Natural killer cell (primary cell): Measurements from ENCODE around the gene SPDL1. TPM values are rescaled to one million over a fixed set of nuclear protein-coding genes. Genes with fewer than 3 reads are reported as not detected.

Experiments used
- ATAC-seq, 3 donors: fragments of 150-1000 bp in 2 of 3; fragments of 200-7000 bp in 1 of 3; cut with Tn5 transposase; 1 replicate in 1 of 3; 2 replicates in 2 of 3; pipeline ENCODE4 v1.10.0; 2021; ENCODE audit warnings: mild to moderate bottlenecking in 2 of 3, moderate library complexity in 2 of 3
- DNase-seq, 2 donors: peaks; one replicate each; pipeline versions ENCODE4 v3.0.0 to v3.0.0-alpha.2; 2013 to 2021; ENCODE audit warnings: mixed read lengths in 1 of 2
- H3K27ac ChIP-seq: one replicate; pipeline ENCODE4 v1.5.1; 2013; ENCODE audit warnings: mild to moderate bottlenecking, low read length
- H3K27me3 ChIP-seq: one replicate; pipeline ENCODE4 v1.6.1; 2013; ENCODE audit warnings: low read length; ENCODE audit not compliant: control insufficient read depth, insufficient read depth
- H3K36me3 ChIP-seq: one replicate; pipeline ENCODE4 v1.6.1; 2013; ENCODE audit warnings: low read length; ENCODE audit not compliant: control insufficient read depth, insufficient read depth
- H3K4me1 ChIP-seq: one replicate; pipeline ENCODE4 v1.6.1; 2013; ENCODE audit warnings: low read length; ENCODE audit not compliant: control insufficient read depth, insufficient read depth
- H3K4me3 ChIP-seq: one replicate; pipeline ENCODE4 v1.5.1; 2013; ENCODE audit warnings: low read length
- H3K9me3 ChIP-seq: one replicate; pipeline ENCODE4 v1.6.1; 2013; ENCODE audit warnings: low read length; ENCODE audit not compliant: control insufficient read depth, insufficient read depth
- H3K27ac Mint-ChIP-seq, 2 donors: one replicate each; pipeline ENCODE4 v1.8.0; 2022; ENCODE audit warnings: mild to moderate bottlenecking in 2 of 2, mixed read lengths in 2 of 2, moderate library complexity in 1 of 2
- H3K27me3 Mint-ChIP-seq, 2 donors: one replicate each; pipeline ENCODE4 v1.8.0; 2022; ENCODE audit warnings: low read depth in 2 of 2, mixed read lengths in 2 of 2
- H3K36me3 Mint-ChIP-seq: one replicate; pipeline ENCODE4 v1.8.0; 2022; ENCODE audit warnings: mixed read lengths
- H3K4me1 Mint-ChIP-seq, 2 donors: one replicate each; pipeline ENCODE4 v1.8.0; 2022; ENCODE audit warnings: mixed read lengths in 2 of 2
- H3K4me3 Mint-ChIP-seq: one replicate; pipeline ENCODE4 v1.8.0; 2022; ENCODE audit warnings: mild to moderate bottlenecking, moderate library complexity, mixed read lengths
- H3K9me3 Mint-ChIP-seq, 2 donors: one replicate each; pipeline ENCODE4 v1.8.0; 2022; ENCODE audit warnings: mixed read lengths in 2 of 2
- WGBS: methylation state at CpG from one replicate; pipeline ENCODE4 v1.1.7; 2013; ENCODE audit warnings: missing lambda C conversion rate; ENCODE audit not compliant: insufficient coverage; 5-methylcytosine and 5-hydroxymethylcytosine counted together
- intact Hi-C: fragments of 100-400 bp; cut with micrococcal nuclease; formaldehyde crosslinking; loops from one replicate; pipeline ENCODE4 v1.14.2; 2022
- total RNA-seq, 4 donors: library from RNA; stranded (reverse); fragments of 120-200 nt in 1 of 4; gene quantifications; one replicate each; pipeline versions ENCODE4 v1.2.3 to v1.2.4, GENCODE V29; 2013 to 2022
- TF ChIP-seq, protein P1 (sequence below): fragments of 200-600 bp; IDR thresholded peaks from one replicate; pipeline ENCODE4 v1.8.0; 2022; ENCODE audit warnings: antibody characterized with exemption

Gene SPDL1
- total RNA-seq, 3 donors from 2014 or later (not counting 1 experiment from before 2014, with no cell fraction given), result 6.5 to 19.1 (median 10.2) TPM

DNA sequence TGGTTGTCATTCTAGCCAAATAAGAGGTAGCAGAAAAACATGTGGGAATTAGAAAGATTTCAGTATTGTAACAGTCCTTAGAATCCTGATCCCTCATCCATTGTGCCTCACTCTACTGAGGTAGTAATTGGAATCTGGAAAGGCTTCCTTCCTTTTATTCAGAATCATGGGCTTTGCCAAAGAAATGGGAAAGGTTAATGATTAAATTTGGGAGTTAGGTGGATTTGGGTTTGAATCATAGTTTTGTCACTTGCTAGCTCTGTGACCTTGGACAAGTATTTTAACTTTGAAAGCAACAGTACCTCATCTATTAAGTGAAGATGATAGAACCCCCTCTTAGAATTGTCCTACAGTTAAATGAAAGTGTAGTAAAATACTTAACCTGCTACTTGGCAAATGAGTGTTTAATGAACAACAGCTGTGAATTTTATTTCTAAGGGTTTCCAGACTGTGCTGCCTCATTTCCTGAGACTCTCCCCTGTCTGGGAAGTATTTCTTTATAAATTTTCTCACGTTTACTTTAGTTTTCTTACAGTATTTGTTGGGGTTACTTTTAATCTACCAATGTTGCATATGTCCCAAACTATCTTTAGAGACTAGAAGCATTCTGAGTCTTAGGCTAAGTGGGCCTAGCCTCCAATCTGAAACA is 11.7 kb downstream of the SPDL1 start:
- H3K36me3 Mint-ChIP-seq, result peaks cover 29% of the 10 kb centered on the region
- H3K27ac ChIP-seq, result no peak overlapping the region
- no peaks in the 10 kb centered on the region for H3K27me3 Mint-ChIP-seq
- no peak for DNase-seq
- H3K4me3 ChIP-seq, result no peak overlapping the region
- no peaks in the 10 kb centered on the region for H3K9me3 ChIP-seq
- H3K4me1 Mint-ChIP-seq, result no peaks in the 10 kb centered on the region
- H3K27ac Mint-ChIP-seq, result no peak overlapping the region
- TF ChIP-seq, protein P1, sequence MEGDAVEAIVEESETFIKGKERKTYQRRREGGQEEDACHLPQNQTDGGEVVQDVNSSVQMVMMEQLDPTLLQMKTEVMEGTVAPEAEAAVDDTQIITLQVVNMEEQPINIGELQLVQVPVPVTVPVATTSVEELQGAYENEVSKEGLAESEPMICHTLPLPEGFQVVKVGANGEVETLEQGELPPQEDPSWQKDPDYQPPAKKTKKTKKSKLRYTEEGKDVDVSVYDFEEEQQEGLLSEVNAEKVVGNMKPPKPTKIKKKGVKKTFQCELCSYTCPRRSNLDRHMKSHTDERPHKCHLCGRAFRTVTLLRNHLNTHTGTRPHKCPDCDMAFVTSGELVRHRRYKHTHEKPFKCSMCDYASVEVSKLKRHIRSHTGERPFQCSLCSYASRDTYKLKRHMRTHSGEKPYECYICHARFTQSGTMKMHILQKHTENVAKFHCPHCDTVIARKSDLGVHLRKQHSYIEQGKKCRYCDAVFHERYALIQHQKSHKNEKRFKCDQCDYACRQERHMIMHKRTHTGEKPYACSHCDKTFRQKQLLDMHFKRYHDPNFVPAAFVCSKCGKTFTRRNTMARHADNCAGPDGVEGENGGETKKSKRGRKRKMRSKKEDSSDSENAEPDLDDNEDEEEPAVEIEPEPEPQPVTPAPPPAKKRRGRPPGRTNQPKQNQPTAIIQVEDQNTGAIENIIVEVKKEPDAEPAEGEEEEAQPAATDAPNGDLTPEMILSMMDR, result no peak
- H3K9me3 Mint-ChIP-seq, result no peaks in the 10 kb centered on the region
- no peak overlapping the region for H3K4me3 Mint-ChIP-seq
- peaks cover 70% of the 10 kb centered on the region for H3K36me3 ChIP-seq
- no peak for ATAC-seq
- no peaks in the 10 kb centered on the region for H3K27me3 ChIP-seq
- H3K4me1 ChIP-seq, result no peaks in the 10 kb centered on the region
- WGBS, result no CpG with 5 or more reads among the region's 1 CpG
- intact Hi-C loops, result no loop called here

DNA sequence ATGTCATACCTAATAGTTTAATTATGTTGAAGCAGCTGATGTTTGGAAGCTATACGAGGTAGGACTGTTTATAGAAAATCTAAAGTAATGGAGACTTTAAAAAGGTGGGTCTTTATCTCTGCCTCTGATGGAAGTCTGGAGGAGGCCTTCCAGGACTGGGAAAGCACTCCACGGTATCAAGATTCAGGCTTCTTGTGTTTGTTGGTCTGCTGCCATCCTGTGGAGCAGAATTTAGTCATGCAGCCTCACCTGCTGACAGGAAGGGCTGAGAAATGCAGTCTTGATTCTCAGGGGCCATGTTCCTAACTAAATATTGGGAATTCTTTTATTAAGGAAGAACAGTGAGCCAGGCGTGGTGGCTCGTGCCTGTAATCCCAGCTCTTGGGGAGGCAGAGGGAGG is 15.9 kb downstream of the SPDL1 start:
- Mint-ChIP-seq H3K4me1 (no peaks in the 10 kb centered on the region), H3K4me3 (no peak overlapping the region), H3K27ac (no peak overlapping the region), H3K9me3 (no peaks in the 10 kb centered on the region), H3K27me3 (no peaks in the 10 kb centered on the region), H3K36me3 (peaks cover 23% of the 10 kb centered on the region)
- Histone ChIP-seq H3K9me3 (no peaks in the 10 kb centered on the region), H3K36me3 (peaks cover 59% of the 10 kb centered on the region), H3K27ac (no peak overlapping the region), H3K27me3 (no peaks in the 10 kb centered on the region), H3K4me3 (no peak overlapping the region), H3K4me1 (no peaks in the 10 kb centered on the region)
- DNase-seq (no peak), ATAC-seq (no peak)
- TF ChIP-seq, protein P1, result no peak
- intact Hi-C loops, result no loop called here
- 98% methylated on average over 4 of the region's 4 CpGs for WGBS

DNA sequence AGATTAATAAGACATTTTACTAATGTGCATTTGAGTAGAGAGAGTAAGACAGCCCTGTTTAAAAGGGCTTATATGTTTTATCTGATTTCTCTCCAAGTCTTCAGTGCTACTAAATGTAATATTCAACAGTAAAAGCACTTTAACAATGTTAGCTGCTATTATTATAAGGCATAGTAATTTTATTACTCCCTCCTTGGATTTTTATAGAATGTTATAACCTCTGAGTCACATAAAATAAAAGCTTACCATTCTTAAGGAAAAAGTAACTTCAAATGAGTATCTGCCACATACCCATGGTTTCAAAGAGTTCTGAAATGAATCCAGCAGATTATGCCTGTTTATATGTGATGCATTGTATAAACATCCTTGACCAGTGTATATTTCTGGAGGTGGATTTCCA is 19.0 kb downstream of the SPDL1 start:
- TF ChIP-seq, protein P1, result no peak
- Mint-ChIP-seq H3K4me3 (no peak overlapping the region), H3K27me3 (no peaks in the 10 kb centered on the region), H3K27ac (no peak overlapping the region), H3K4me1 (no peaks in the 10 kb centered on the region), H3K36me3 (peaks cover 16% of the 10 kb centered on the region), H3K9me3 (no peaks in the 10 kb centered on the region)
- H3K27ac ChIP-seq, result no peak overlapping the region
- H3K4me1 ChIP-seq, result no peaks in the 10 kb centered on the region
- H3K36me3 ChIP-seq, result peaks cover 41% of the 10 kb centered on the region
- H3K27me3 ChIP-seq, result no peaks in the 10 kb centered on the region
- ATAC-seq (no peak), DNase-seq (no peak)
- no peaks in the 10 kb centered on the region for H3K9me3 ChIP-seq
- intact Hi-C loops, result no loop called here
- no peak overlapping the region for H3K4me3 ChIP-seq

DNA sequence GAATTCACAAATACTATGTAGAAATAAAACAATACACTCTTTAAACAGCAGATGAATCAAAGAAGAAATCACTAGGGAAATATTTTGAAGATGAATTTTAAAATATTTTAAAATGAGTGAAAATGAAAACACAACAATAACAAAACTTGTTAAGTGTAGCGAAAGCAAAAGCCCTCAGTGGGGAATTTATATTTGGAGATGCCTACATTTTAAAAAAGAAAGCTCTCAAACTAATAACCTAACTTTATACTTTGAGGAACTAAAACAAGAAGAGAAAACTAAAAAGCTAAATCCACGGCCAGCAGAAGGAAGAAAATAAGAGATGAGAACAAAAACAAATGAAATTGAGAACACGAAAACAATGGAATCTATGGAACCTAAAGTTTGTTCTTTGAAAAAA is 22.7 kb downstream of the SPDL1 start:
- TF ChIP-seq, protein P1, result no peak
- H3K4me3 ChIP-seq, result no peak overlapping the region
- H3K9me3 ChIP-seq, result no peaks in the 10 kb centered on the region
- intact Hi-C loops, result no loop called here
- H3K36me3 Mint-ChIP-seq, result peaks cover 19% of the 10 kb centered on the region
- 90% methylated on average over 2 of the region's 3 CpGs for WGBS
- H3K4me1 Mint-ChIP-seq, result no peaks in the 10 kb centered on the region
- H3K27me3 Mint-ChIP-seq, result peaks cover 7 to 9% of the 10 kb centered on the region in 2 donors
- no peak overlapping the region for H3K27ac Mint-ChIP-seq
- H3K4me1 ChIP-seq, result no peaks in the 10 kb centered on the region
- ATAC-seq, result no peak
- H3K36me3 ChIP-seq, result peaks cover 14% of the 10 kb centered on the region
- H3K4me3 Mint-ChIP-seq, result no peak overlapping the region
- no peak for DNase-seq
- no peaks in the 10 kb centered on the region for H3K27me3 ChIP-seq
- no peak overlapping the region for H3K27ac ChIP-seq
- peaks cover 3 to 5% of the 10 kb centered on the region in 2 donors for H3K9me3 Mint-ChIP-seq
